ENCODE measurements around the gene EDEM3. TPM values are rescaled to one million over a fixed set of nuclear protein-coding genes. Genes with fewer than 3 reads are reported as not detected.
"Not testable (repeated sequence)": the region's sequence is repeated elsewhere in the genome, so short reads cannot be mapped to it uniquely, and the experiment has no call there.

The EDEM3 gene
- total RNA-seq, 1 experiment from 2014 or later = 34.5 TPM

GRCh38 chr1:184743062-184743756 lies 11.4 kb downstream of the EDEM3 start:
- DNase-seq (ENCODE audit: low read depth) = no peak

- no peak for DNase-seq (ENCODE audit: low read depth)
Measured at GRCh38 chr1:184740344-184740743, 14.3 kb downstream of the EDEM3 start.

GRCh38 chr1:184739796-184740195 lies 14.9 kb downstream of the EDEM3 start:
- DNase-seq (ENCODE audit: low read depth) = no peak

- DNase-seq (ENCODE audit: low read depth) = no peak
Measured at GRCh38 chr1:184739070-184739469, 15.6 kb downstream of the EDEM3 start.

- no peak for DNase-seq (ENCODE audit: low read depth)
Measured at GRCh38 chr1:184734980-184735379, 19.7 kb downstream of the EDEM3 start.

GRCh38 chr1:184724843-184725242 lies 29.8 kb downstream of the EDEM3 start:
- no peak for DNase-seq (ENCODE audit: low read depth)

GRCh38 chr1:184716158-184716557 lies 38.5 kb downstream of the EDEM3 start:
- no peak for DNase-seq (ENCODE audit: low read depth)

GRCh38 chr1:184709418-184709817 lies 45.2 kb downstream of the EDEM3 start:
- no peak for DNase-seq (ENCODE audit: low read depth)

GRCh38 chr1:184708084-184708676 lies 46.5 kb downstream of the EDEM3 start:
- DNase-seq (ENCODE audit: low read depth) = no peak

GRCh38 chr1:184705271-184705670 lies 49.4 kb downstream of the EDEM3 start:
- no peak for DNase-seq (ENCODE audit: low read depth)

GRCh38 chr1:184701816-184702215 lies 52.8 kb downstream of the EDEM3 start:
- DNase-seq (ENCODE audit: low read depth) = no peak

GRCh38 chr1:184698969-184699368 lies 55.7 kb downstream of the EDEM3 start:
- DNase-seq (ENCODE audit: low read depth) = no peak

- no peak for DNase-seq (ENCODE audit: low read depth)
Measured at GRCh38 chr1:184698016-184698415, 56.6 kb downstream of the EDEM3 start.

- no peak for DNase-seq (ENCODE audit: low read depth)
Measured at GRCh38 chr1:184696403-184696802, 58.3 kb downstream of the EDEM3 start.

- DNase-seq (ENCODE audit: low read depth) = no peak
Measured at GRCh38 chr1:184695023-184695422, 59.6 kb downstream of the EDEM3 start.

- DNase-seq (ENCODE audit: low read depth) = no peak
Measured at GRCh38 chr1:184693011-184693410, 61.6 kb downstream of the EDEM3 start.

- peak; percentile 12 for DNase-seq (ENCODE audit: low read depth)
Measured at GRCh38 chr1:184691719-184692324, 62.8 kb downstream of the EDEM3 start.

- no peak for DNase-seq (ENCODE audit: low read depth)
Measured at GRCh38 chr1:184686540-184686939, 68.1 kb downstream of the EDEM3 start.

GRCh38 chr1:184685116-184685515 lies 69.5 kb downstream of the EDEM3 start:
- DNase-seq (ENCODE audit: low read depth) = no peak

GRCh38 chr1:184684285-184685074 lies 70.2 kb downstream of the EDEM3 start:
- DNase-seq (ENCODE audit: low read depth) = no peak

- DNase-seq (ENCODE audit: low read depth) = no peak
Measured at GRCh38 chr1:184682956-184683355, 71.7 kb downstream of the EDEM3 start.

- not testable (repeated sequence) for DNase-seq (ENCODE audit: low read depth)
Measured at GRCh38 chr1:184680611-184681225, 73.9 kb downstream of the EDEM3 start.

Data from HT1080 (cell line).